IMR-90 (cell line): ENCODE results near the gene SLC25A38. TPM values are rescaled to one million over a fixed set of nuclear protein-coding genes. Genes with fewer than 3 reads are reported as not detected.
A peak's percentile ranks its signal among the peaks of the same experiment; 100 is the strongest.

Experiments
- ATAC-seq: fragments of 200-7000 bp; cut with Tn5 transposase; 2 replicates; pipeline ENCODE4 v1.9.1; 2020; ENCODE audit warnings: low read depth, mild to moderate bottlenecking, moderate library complexity
- BruUV-seq: library from RNA; stranded (reverse); fragments of 400-500 nt; replicated peaks from 2 replicates; lab custom pipeline; 2021; lab: Mats Ljungman, UMichigan
- CTCF ChIA-PET: fragments of 300-600 bp; formaldehyde crosslinking; extraction: SDS; loops from one replicate; lab custom pipeline; 2021; ENCODE audit warnings: antibody characterized with exemption; lab: Yijun Ruan, JAX
- POLR2A ChIA-PET: fragments of 300-600 bp; sonication (Branson Sonifier 250); formaldehyde crosslinking; loops from one replicate; lab custom pipeline; 2022; ENCODE audit warnings: antibody characterized with exemption; ENCODE audit not compliant: unreplicated experiment; lab: Charles Lee
- DNase-seq: peaks from one replicate; pipeline ENCODE4 v3.0.0; 2013
- H2AFZ ChIP-seq: replicated peaks from 2 replicates; pipeline ENCODE3; 2013; ENCODE audit warnings: low read length, mild to moderate bottlenecking; ENCODE audit not compliant: poor library complexity
- H2AK5ac ChIP-seq: 2 replicates; pipeline ENCODE4 v1.6.1; 2013; ENCODE audit warnings: low read depth, low read length, inconsistent platforms
- H2AK9ac ChIP-seq: replicated peaks from 2 replicates; pipeline ENCODE3; 2013; ENCODE audit warnings: mild to moderate bottlenecking, low read depth, low read length, moderate library complexity; ENCODE audit not compliant: poor library complexity
- H2BK120ac ChIP-seq: 2 replicates; pipeline ENCODE4 v1.6.1; 2013; ENCODE audit warnings: low read depth, low read length, inconsistent platforms
- H2BK15ac ChIP-seq: 3 replicates; pipeline ENCODE4 v1.6.1; 2013; ENCODE audit warnings: low read depth, low read length, inconsistent platforms
- H2BK20ac ChIP-seq: 2 replicates; pipeline ENCODE4 v1.6.1; 2013; ENCODE audit warnings: low read depth, mild to moderate bottlenecking, inconsistent platforms, low read length, moderate library complexity
- H2BK5ac ChIP-seq: 2 replicates; pipeline ENCODE4 v1.6.1; 2013; ENCODE audit warnings: mild to moderate bottlenecking, low read depth, low read length, inconsistent platforms; ENCODE audit not compliant: poor library complexity, severe bottlenecking
- H3K14ac ChIP-seq: replicated peaks from 2 replicates; pipeline ENCODE4 v1.6.1; 2013; ENCODE audit warnings: low read depth, low read length, inconsistent platforms
- H3K18ac ChIP-seq: 2 replicates; pipeline ENCODE4 v1.6.1; 2013; ENCODE audit warnings: low read depth, low read length, control low read depth
- H3K23ac ChIP-seq: 2 replicates; pipeline ENCODE4 v1.6.1; 2013; ENCODE audit warnings: low read depth, low read length, inconsistent platforms
- H3K27ac ChIP-seq: 2 replicates; pipeline ENCODE4 v1.5.1; 2013; ENCODE audit warnings: mild to moderate bottlenecking, control low read depth, low read length; ENCODE audit not compliant: insufficient read depth
- H3K27me3 ChIP-seq: 2 replicates; pipeline ENCODE4 v1.6.1; 2013; ENCODE audit warnings: low read length; ENCODE audit not compliant: control insufficient read depth, insufficient read depth
- H3K36me3 ChIP-seq: 2 replicates; pipeline ENCODE4 v1.6.1; 2013; ENCODE audit warnings: low read length, mixed read lengths; ENCODE audit not compliant: control insufficient read depth, insufficient read depth
- H3K4ac ChIP-seq: 2 replicates; pipeline ENCODE4 v1.6.1; 2013; ENCODE audit warnings: low read depth, low read length, inconsistent platforms
- H3K4me1 ChIP-seq: 2 replicates; pipeline ENCODE4 v1.6.1; 2013; ENCODE audit warnings: low read length, mixed read lengths; ENCODE audit not compliant: control insufficient read depth, insufficient read depth
- H3K4me2 ChIP-seq: 2 replicates; pipeline ENCODE4 v1.6.1; 2013; ENCODE audit warnings: low read depth, mild to moderate bottlenecking, control low read depth, low read length, moderate library complexity
- H3K4me3 ChIP-seq: 2 replicates; pipeline ENCODE4 v1.5.1; 2013; ENCODE audit warnings: low read depth, mild to moderate bottlenecking, control low read depth, low read length, moderate library complexity; ENCODE audit not compliant: insufficient read depth
- H3K56ac ChIP-seq: 2 replicates; pipeline ENCODE4 v1.6.1; 2013; ENCODE audit warnings: low read length, inconsistent platforms; ENCODE audit not compliant: insufficient read depth; ENCODE audit errors: extremely low read depth
- H3K79me1 ChIP-seq, 2 experiments: 2 replicates each; pipeline ENCODE4 v1.6.1; 2013; ENCODE audit warnings: low read length in 2 of 2, inconsistent platforms in 1 of 2, low read depth in 1 of 2
- H3K9ac ChIP-seq: 2 replicates; pipeline ENCODE4 v1.6.1; 2013; ENCODE audit warnings: low read depth, low read length, control low read depth
- H3K9me1 ChIP-seq: 2 replicates; pipeline ENCODE4 v1.6.1; 2013; ENCODE audit warnings: low read length, inconsistent platforms; ENCODE audit not compliant: insufficient read depth
- H3K9me3 ChIP-seq: 2 replicates; pipeline ENCODE4 v1.6.1; 2013; ENCODE audit warnings: low read length; ENCODE audit not compliant: control insufficient read depth, insufficient read depth
- H4K20me1 ChIP-seq: 2 replicates; pipeline ENCODE4 v1.6.1; 2013; ENCODE audit warnings: low read length, inconsistent platforms; ENCODE audit not compliant: insufficient read depth
- H4K5ac ChIP-seq: 2 replicates; pipeline ENCODE4 v1.6.1; 2013; ENCODE audit warnings: mild to moderate bottlenecking, low read depth, low read length, control low read depth
- H4K8ac ChIP-seq, 2 experiments: 2 replicates each; pipeline ENCODE4 v1.6.1; 2013; ENCODE audit warnings: low read depth in 2 of 2, low read length in 2 of 2, control low read depth in 1 of 2, inconsistent platforms in 1 of 2
- H4K91ac ChIP-seq: 2 replicates; pipeline ENCODE4 v1.6.1; 2013; ENCODE audit warnings: low read depth, low read length, inconsistent platforms; ENCODE audit not compliant: insufficient read depth
- BHLHE40 ChIP-seq: fragments of 150-350 bp; IDR thresholded peaks from 2 replicates; pipeline ENCODE4 v1.6.1; 2016; ENCODE audit warnings: mild to moderate bottlenecking, low read depth, low read length
- CEBPB ChIP-seq: IDR thresholded peaks from 2 replicates; pipeline ENCODE4 v1.6.1; 2012; ENCODE audit warnings: low read depth, low read length, improper control_type of control experiment
- CHD1 ChIP-seq: IDR thresholded peaks from 2 replicates; pipeline ENCODE4 v1.6.1; 2012; ENCODE audit warnings: low read depth, low read length, improper control_type of control experiment
- FOS ChIP-seq: fragments of 150-350 bp; IDR thresholded peaks from 2 replicates; pipeline ENCODE4 v1.6.1; 2016; ENCODE audit warnings: low read depth, low read length
- MAFK ChIP-seq: IDR thresholded peaks from 2 replicates; pipeline ENCODE4 v1.6.1; 2012; ENCODE audit warnings: low read depth, low read length, improper control_type of control experiment
- MAZ ChIP-seq: IDR thresholded peaks from 2 replicates; pipeline ENCODE4 v1.6.1; 2012; ENCODE audit warnings: low read depth, mild to moderate bottlenecking, low read length, improper control_type of control experiment, moderate library complexity, borderline replicate concordance
- MXI1 ChIP-seq: IDR thresholded peaks from 2 replicates; pipeline ENCODE4 v1.6.1; 2012; ENCODE audit warnings: low read depth, mild to moderate bottlenecking, low read length, moderate library complexity, borderline replicate concordance
- NFE2L2 ChIP-seq: fragments of 150-350 bp; IDR thresholded peaks from 2 replicates; pipeline ENCODE4 v1.6.1; 2016; ENCODE audit warnings: low read depth, mild to moderate bottlenecking, low read length
- POLR2A ChIP-seq: IDR thresholded peaks from 2 replicates; pipeline ENCODE4 v1.6.1; 2012; ENCODE audit warnings: mild to moderate bottlenecking, low read depth, low read length
- RAD21 ChIP-seq: IDR thresholded peaks from 2 replicates; pipeline ENCODE4 v1.6.1; 2012; ENCODE audit warnings: low read length, improper control_type of control experiment
- RCOR1 ChIP-seq: IDR thresholded peaks from 2 replicates; pipeline ENCODE4 v1.6.1; 2012; ENCODE audit warnings: mild to moderate bottlenecking, low read length, improper control_type of control experiment; ENCODE audit not compliant: insufficient replicate concordance
- RFX5 ChIP-seq: IDR thresholded peaks from 2 replicates; pipeline ENCODE4 v1.8.0; 2012; ENCODE audit warnings: low read depth, mild to moderate bottlenecking, low read length, moderate library complexity
- SMC3 ChIP-seq: fragments of 150-350 bp; IDR thresholded peaks from 2 replicates; pipeline ENCODE4 v1.6.1; 2016; ENCODE audit warnings: low read depth, mild to moderate bottlenecking, antibody characterized with exemption, low read length, moderate library complexity
- WGBS, 2 experiments: methylation state at CpG; one replicate each; pipeline versions ENCODE4 v1.1.5 to v1.1.7; 2013; ENCODE audit warnings: missing lambda C conversion rate in 2 of 2; ENCODE audit not compliant: insufficient read length in 1 of 2; ENCODE audit errors: extremely low coverage in 2 of 2; 5-methylcytosine and 5-hydroxymethylcytosine counted together
- dilution Hi-C: fragments of 300-500 bp; cut with HindIII; formaldehyde crosslinking; loops from one replicate; pipeline ENCODE4 v1.14.3; 2018; ENCODE audit warnings: low sequenced_read_pairs; ENCODE audit not compliant: unreplicated experiment
- in situ Hi-C: fragments of 300-500 bp; cut with MboI; formaldehyde crosslinking; loops from 3 replicates; pipeline ENCODE4 v1.14.3; 2019; ENCODE audit warnings: low sequenced_read_pairs, inconsistent platforms, mixed read lengths
- intact Hi-C: fragments of 100-400 bp; cut with micrococcal nuclease; formaldehyde crosslinking; loops from 2 replicates; pipeline ENCODE4 v1.10.0; 2022
- polyA plus RNA-seq, 3 experiments: library from polyadenylated mRNA; depleted of rRNA; stranded (reverse); fragments of >200 nt; gene quantifications; 2 replicates each; pipeline ENCODE4 v1.2.3, GENCODE V29; 2012; ENCODE audit warnings: low replicate concordance in 1 of 3
- total RNA-seq: library from RNA; depleted of rRNA; stranded (reverse); fragments of >200 nt; gene quantifications from 2 replicates; pipeline ENCODE4 v1.2.3, GENCODE V29; 2012
- TF ChIP-seq, protein P1 (sequence below): fragments of 150-350 bp; IDR thresholded peaks from 2 replicates; pipeline ENCODE4 v1.6.1; 2016; ENCODE audit warnings: low read depth, mild to moderate bottlenecking, low read length, moderate library complexity, borderline replicate concordance

The SLC25A38 gene
- total and polyA plus RNA-seq, 2 of the 4 experiments (the other 2 are of a cell fraction), result 17.4 to 22.6 TPM

GRCh38 chr3:39433642-39434041 lies 50.5 kb downstream of the SLC25A38 start:
- Histone ChIP-seq H3K36me3 (no peaks in the 10 kb centered on the region), H4K91ac (peak overlapping the region; percentile 48; the same call in 1 of the 2 replicates), H3K14ac (peak overlapping the region; percentile 85), H3K27ac (no peak overlapping the region), H3K4ac (peak overlapping the region; percentile 60), H2AK5ac (peak overlapping the region; percentile 36; the same call in 1 of the 2 replicates), H3K9me1 (peaks cover 4% of the 10 kb centered on the region; the same call in 1 of the 2 replicates), H4K5ac (peak overlapping the region; percentile 94), H3K4me3 (no peak overlapping the region), H2BK15ac (no peak overlapping the region; the same call in 2 of the 3 replicates), H3K4me2 (peak overlapping the region; percentile 57), H4K20me1 (no peaks in the 10 kb centered on the region), H2BK5ac (peak overlapping the region; percentile 45), H3K9me3 (no peaks in the 10 kb centered on the region), H3K4me1 (peaks cover 5% of the 10 kb centered on the region), H2BK20ac (no peak overlapping the region; the same call in 1 of the 2 replicates), H3K9ac (no peak overlapping the region; the same call in 1 of the 2 replicates), H3K79me1 (no peaks in the 10 kb centered on the region), H3K56ac (no peak overlapping the region), H3K27me3 (no peaks in the 10 kb centered on the region), H3K18ac (peak overlapping the region; percentile 77), H3K23ac (no peak overlapping the region), H2BK120ac (peak overlapping the region; percentile 68), H2AFZ (peak overlapping the region; percentile 93), H2AK9ac (peak overlapping the region; percentile 95), H4K8ac (peak overlapping the region; percentile 70 to 86; a peak in 3 of 4 replicates)
- intact Hi-C loops, result no loop called here
- ATAC-seq, result peak; percentile 69
- CTCF ChIA-PET, result interaction anchor here (1.2 kb wide), 1 partner anchor 14 kb away, joined by 3 read pairs; no protein-coding TSS in a partner anchor
- no CpG with 5 or more reads among the region's 3 CpGs for WGBS, 2 experiments
- POLR2A ChIA-PET, result no interaction called here
- TF ChIP-seq BHLHE40, result no peak
- TF ChIP-seq CHD1, result no peak
- TF ChIP-seq, protein P1, sequence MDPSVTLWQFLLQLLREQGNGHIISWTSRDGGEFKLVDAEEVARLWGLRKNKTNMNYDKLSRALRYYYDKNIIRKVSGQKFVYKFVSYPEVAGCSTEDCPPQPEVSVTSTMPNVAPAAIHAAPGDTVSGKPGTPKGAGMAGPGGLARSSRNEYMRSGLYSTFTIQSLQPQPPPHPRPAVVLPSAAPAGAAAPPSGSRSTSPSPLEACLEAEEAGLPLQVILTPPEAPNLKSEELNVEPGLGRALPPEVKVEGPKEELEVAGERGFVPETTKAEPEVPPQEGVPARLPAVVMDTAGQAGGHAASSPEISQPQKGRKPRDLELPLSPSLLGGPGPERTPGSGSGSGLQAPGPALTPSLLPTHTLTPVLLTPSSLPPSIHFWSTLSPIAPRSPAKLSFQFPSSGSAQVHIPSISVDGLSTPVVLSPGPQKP, result no peak
- TF ChIP-seq FOS, result no peak
- TF ChIP-seq MAFK, result no peak
- no peak for TF ChIP-seq NFE2L2
- TF ChIP-seq SMC3, result no peak
- TF ChIP-seq RAD21, result no peak
- no peak for TF ChIP-seq MAZ
- TF ChIP-seq MXI1, result no peak
- TF ChIP-seq POLR2A, result no peak
- TF ChIP-seq RFX5, result no peak
- TF ChIP-seq CEBPB, result no peak
- TF ChIP-seq RCOR1, result no peak
- in situ Hi-C loops, result no loop called here
- DNase-seq, result peak; percentile 67
- no TSS peak for BruUV-seq
- dilution Hi-C loops, result no loop called here
